Fibroblast of skin of scalp (primary cell): ENCODE results near the gene TNRC6A.
A peak's percentile ranks its signal among the peaks of the same experiment; 100 is the strongest.
"Not testable (repeated sequence)": the region's sequence is repeated elsewhere in the genome, so short reads cannot be mapped to it uniquely, and the experiment has no call there.

Source experiments
- DNase-seq: peaks from one replicate; pipeline ENCODE4 v3.0.0-alpha.2; 2013

Gene TNRC6A

DNA sequence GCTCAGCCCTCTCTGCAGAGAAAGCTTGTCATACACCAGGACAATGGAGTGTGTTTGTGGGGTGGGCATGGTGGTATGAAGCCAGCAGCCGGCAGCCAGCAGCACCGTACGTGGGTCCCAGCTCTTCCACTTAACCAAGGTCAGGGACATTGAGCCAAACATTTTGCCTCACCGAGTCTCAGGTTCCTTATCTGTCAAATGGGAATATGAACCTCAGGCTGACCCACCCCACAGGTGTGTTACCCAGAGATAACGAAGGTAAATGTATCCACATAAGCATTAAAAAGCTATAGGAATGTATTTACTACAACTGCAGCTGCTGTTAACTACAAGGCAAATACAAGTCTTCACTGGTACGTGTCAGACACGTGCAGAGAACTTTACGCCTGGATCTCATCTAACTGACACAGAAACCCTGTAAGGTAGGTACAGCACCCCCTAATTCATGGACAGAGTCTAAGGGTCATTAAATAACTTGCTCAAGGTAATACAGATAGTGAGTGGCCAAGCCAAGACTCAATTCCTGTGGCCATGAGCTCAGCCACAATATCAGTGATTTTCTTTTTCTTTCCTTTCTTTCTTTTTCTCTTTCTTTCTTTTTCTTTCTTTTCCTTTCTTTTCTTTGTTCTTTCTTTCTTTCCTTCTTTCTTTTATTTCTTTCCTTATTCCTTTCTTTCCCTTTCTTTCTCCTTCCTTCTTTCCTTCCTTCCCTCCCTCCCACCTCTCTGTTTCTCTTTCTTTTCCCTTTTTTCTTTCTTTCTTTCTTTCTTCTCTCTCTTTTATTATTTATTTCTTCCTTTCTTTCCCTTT lies 117.3 kb downstream of the TNRC6A start:
- no peak for DNase-seq

DNA sequence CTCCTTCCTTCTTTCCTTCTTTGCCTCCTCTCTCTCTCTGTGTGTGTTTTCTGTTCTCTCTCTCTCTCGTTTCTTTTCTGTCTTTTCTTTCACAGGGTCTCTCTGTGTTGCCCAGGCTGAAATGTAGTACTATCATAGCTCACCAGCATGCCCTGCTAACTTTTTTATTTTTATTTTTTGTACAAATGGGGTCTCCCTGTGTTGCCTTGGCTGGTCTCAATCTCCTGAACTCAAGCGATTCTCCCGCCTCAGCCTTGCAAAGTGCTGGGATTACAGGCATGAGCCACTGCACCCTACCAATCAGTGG lies 117.9 kb downstream of the TNRC6A start:
- DNase-seq: no peak

DNA sequence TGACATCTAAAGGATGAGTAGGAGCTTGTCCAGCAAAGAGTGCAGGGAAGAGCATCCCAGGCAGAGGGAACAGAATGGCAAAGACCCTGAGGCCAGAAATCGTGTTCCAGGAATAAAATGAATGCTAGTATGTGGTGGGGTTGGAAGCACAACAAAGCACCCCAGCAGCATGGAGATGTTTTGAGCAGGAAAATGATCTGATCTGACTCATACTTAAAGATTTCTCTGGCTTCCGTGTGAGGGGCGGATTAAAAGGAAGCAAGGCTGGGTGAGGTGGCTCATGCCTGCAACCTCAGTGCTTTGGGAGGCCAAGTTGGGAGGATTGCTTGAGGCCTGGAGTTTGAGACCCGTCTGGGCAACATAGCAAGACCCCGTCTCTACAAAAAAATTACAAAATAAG lies 118.6 kb downstream of the TNRC6A start:
- DNase-seq: peak; percentile 48

DNA sequence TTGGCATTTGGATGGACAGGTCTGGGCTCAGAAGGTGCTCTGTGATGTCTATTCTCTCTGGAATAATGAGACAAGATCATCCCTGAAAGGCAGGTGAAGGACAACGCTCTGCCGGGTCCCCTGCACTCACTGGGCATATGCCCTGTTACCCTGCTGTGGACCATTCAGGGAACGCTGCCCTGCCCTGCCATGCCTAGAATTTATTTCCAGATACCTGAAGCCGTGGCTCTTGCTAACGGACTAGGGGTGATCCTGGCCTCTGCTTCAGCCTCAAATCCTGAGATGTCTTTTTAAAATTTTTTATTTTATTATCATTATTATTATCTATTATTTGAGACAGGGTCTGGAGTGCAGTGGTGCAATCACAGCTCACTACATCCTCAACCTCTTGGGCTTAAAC lies 120.2 kb downstream of the TNRC6A start:
- no peak for DNase-seq

DNA sequence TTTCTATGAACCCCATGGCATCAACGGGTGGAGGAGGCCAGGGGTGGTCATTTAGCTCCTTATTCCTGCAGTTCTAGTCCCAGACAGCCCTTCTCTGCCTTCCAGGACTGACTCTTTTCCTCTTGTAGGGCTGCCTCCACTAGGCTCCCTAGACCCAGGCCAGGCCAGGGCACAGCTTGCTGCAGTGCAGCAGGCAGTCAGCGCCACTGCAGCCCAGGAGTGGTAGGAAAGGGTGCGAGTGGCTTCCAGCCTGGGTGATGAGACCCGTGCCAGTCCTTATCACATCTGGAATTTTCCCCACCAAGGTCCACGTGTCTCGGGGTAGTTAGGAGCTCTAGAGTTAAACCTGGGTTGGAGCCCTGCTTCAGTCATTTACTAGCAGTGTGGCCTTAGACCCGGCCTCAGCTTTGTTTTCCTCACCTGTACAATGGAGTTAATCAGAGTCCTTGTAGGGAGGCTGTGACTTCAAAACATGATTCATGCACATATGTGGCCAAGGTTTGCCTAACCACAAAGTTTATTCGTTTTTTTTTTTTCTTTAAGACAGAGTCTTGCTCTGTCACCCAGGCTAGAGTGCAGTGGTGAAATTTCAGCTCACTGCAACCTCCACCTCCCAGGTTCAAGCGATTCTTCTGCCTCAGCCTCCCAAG lies 121.0 kb downstream of the TNRC6A start:
- no peak for DNase-seq

DNA sequence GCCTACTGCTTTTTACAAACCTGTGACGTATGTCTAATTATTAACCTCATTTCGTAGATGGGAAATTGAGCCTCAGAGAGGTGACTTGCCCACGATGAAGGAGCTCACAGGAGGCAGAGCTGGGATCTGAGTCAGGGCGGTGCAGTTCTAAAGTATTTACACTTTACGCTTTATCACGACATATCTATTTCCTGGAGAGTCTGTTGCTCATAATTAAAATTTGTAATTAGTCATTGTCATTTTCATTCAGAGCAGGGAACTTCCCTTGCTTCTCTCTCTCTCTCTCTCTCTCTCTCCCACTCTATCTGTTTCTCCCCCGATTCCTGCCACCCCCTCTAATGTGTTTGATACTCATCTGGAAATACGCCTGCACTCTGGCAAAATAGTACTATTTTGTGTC lies 122.2 kb downstream of the TNRC6A start:
- no peak for DNase-seq

DNA sequence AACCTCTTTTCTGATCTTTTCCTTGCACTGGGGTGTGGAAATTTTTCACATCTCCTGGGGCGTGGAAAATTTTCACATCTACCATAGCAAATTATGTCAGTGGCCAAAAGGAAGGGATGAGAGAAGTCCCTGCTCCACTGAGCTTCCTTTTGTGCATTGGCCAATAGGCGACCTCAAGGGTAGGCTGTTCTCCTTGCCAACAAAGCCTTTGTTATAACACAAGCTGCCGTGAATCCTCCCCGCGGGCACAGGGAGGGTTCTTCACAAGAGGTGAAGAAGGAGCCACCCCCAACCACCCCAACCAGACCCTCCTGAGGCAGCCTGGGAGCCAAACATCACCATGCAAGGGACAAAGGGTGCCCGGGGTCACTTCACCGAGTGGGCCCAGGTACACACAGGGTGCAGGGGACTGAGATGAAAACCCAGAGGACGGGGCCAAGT lies 122.8 kb downstream of the TNRC6A start:
- no peak for DNase-seq

DNA sequence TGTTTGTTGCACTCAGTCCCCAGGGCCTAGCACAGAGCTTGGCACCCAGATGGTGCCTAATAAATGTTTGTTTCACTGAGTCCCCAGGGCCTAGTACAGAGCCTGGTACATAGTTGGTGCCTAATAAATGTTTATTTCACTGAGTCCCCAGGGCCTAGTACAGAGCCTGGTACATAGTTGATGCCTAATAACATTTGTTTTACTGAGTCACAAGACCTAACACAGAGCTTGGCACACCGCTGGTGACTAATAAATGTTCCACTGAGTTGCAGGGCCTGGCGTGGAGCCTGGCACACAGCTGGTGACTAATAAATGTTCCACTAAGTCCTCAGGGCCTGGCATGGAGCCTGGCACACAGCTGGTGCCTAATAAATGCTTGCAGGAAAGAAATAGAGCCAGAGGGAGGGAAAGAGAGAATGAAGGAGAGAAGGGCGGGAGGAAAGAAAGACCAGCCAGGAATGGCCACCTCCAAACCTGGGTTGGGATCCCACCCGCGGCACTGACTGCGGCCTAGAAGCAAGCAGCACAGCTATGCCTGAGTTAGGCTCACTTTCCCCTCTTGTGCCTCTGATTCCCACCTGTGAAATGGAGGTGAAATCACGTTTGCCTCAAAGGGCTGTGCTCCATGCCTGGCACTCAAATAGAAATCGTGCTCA lies 123.8 kb downstream of the TNRC6A start:
- no peak for DNase-seq

DNA sequence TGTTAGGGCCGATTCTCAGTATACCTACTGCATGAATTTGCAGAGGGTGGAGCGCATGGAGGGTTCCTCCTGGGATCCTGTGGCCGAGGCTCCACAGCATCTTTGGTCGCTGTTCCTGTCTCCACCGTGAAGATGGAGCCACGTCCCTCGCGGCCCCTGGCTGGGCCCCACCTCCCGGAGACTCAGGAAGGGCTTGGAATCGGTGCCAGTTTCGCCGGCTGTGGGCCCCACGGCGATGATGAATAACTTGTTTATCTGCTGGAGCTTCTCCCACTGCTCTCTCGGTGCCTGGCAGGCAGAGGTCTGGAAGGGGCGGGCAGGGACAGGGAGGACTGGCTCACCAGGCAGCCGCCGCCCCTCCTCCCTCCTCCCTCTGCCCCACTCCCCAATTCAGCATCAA lies 124.4 kb downstream of the TNRC6A start:
- DNase-seq: peak; percentile 36

DNA sequence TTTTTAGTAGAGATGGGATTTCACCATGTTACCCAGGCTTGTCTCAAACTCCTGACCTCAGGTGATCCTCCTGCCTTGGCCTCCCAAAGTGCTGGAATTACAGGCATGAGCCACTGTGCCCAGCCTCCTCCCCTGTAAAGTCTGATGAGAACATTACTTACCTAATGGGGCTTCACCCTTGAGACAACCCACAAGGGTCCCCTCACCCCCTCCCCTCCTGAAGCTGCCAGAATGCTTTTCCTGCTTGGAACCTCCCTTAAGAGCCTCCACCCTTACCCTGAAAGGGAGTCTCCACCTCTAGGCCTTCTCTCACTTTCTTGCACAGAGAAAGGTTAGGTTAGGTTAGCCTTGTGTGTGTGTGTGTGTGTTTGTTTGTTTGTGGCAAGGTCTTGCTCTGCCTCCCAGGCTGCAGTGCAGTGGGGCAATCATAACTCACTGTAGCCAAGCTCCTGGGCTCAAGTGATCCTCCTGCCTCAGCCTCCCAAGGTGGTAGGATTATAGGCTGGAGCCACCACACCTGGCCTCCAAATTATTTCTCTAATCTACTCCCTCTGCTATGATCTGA lies 125.2 kb downstream of the TNRC6A start:
- no peak for DNase-seq

DNA sequence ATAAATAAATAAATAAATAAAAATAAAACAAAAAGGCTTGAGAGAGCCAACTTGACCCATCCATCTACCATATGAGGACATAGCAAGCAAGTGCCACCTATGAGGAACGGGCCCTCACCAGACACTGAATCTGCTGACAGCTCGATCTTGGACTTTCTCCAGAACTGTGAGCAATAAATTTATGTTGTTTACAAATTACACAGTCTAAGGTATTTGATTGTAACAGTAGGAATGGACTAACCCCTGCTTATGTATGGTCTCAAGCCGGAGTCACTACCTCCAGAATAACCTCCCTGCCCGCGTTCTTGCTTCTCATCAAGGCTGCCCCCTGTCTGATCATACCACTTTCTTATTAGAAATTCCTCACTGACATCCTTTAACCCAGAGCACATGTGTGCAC lies 126.2 kb downstream of the TNRC6A start:
- no peak for DNase-seq

DNA sequence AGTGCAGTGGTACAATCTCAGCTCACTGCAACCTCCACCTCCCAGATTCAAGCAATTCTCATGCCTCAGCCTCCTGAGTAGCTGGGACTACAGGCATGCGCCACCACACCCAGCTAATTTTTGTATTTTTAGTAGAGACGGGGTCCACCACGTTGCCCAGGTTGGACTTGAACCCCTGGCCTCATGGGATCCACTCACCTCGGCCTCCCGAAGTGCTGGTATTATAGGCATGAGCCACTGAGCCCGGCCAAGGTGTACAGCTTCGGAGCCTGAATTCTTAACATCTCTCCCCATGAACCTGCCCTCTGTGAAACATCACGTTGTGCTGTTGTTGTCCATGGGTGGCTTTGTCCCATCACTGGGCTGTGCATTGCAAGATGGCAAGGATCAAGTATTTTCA lies 127.4 kb downstream of the TNRC6A start:
- not testable (repeated sequence) for DNase-seq

DNA sequence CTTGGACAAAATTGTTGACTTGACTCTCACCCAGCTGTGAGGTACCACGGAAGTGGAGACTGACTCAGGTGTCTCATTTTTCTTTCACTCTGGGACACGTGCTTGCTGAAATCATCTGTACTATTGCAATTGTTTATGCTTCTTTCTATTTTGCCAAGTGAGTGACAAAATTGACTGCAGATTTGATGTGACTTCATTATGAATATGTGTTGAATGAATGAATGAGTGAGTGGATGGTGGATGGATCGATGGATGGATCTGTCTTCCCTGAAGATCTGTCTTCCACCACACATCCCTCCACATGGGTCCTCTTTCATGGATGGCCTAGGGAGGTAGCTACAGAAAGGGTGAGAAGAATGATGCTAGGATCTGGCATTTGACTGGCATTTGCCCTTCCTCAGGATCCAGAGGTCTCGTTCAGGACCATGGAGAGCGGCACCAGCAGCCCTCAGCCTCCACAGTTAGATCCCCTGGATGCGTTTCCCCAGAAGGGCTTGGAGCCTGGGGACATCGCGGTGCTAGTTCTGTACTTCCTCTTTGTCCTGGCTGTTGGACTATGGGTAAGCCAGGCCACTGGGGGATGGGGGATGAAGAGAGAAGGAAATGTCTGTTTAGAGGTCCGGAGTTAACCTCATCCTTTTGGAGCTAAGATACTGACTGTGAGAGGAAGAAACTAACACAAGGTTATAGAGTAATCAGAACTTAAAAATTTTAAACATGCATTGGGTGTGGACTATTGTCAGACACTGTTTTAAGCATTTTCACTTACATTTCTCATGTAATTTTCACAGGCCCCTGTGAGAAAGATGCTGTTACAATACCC lies 129.0 kb downstream of the TNRC6A start:
- DNase-seq: peak; percentile 69

DNA sequence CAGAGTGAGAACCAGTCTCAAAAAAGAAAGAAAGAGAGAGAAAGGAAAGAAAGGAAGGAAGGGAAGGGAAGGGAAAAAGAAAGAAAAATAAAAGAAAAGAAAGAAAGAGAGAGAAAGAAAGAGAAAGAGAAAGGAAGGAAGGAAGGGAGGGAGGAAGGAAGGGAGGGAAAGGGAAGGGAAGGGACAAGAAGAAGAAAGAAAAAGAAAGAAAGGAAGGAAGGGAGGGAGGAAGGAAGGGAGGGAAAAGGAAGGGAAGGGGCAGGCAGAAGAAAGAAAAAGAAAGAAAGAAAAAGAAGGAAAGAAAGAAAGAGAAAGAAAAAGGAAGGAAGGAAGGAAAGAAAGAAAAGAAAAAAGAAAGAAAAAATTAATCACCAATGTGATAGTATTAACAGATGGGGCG lies 132.0 kb downstream of the TNRC6A start:
- DNase-seq: no peak

DNA sequence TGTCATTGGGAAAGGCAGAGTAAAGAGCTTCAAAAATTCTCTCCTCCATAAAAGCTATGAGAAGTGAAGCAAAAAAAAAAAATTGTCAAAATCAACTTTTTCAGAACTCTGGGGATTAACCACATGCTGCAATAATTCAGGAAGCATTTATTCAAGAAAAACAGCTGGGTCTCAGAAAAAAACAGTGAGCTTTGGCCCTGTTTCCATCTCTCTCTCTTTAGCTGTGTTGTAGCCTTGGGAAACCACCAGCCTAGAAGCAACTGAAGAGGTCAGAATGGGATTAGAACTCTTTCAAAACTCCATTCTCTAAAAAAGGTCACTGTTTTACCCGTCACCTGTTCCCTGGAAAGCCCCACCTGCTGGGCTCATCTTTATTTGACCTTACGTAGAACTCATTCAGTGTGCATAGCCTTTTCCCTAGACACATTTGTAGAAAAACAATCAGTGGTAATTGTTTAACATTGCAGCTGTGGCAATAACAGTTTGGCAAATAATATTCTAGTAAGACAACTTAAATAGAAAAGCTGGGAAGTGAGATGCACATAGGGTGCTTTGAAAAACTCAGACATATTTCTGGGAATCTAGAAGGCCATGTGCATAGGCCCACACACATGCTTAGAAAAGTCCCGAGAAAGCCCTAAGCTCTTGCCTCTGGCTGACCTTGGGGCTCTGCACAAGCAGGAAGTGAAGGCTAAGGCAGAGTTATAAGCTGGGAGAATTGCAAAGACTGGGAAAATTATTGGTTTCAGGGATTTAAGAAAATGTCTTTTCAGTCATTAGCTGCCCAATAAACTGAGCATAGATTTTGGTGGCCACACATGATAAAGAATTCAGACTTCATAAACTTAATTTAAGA lies 134.4 kb downstream of the TNRC6A start:
- no peak for DNase-seq

DNA sequence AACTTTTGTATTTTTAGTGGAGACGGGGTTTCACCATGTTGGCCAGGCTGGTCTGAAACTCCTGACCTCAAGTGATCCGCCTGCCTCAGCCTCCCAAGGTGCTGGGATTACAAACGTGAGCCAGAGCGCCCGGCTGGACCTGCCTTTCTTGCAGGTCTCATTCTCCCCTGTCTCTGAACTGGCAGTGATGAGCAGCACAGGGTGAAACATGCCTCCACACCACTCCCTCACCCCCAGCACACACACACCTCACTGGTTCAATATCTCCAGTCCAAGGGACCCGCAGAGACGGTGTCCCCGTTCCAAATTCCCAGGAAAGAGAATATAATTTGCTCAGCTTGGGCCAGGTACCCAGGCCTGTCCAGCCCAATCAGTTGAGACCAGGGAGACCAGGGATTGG lies 139.6 kb downstream of the TNRC6A start:
- no peak for DNase-seq

DNA sequence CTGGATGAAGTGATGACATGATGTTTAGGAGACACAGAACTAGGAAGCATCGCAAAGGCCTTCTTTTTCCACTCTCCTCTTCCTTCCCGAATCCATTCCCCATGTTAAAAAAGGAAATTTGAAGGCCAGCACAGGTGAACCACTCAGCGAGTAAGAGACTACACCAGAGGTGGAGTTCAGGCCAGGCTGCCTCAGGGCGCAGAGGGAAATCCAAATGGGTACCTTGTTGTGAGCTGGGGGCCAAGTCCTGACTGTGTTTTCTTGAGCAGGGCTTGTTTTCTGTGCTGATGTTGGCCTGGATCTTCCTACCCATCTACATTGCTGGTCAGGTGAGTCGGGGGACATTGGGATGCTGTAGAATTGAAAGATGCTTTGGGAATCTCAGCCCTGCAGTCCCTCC lies 142.4 kb downstream of the TNRC6A start:
- no peak for DNase-seq

DNA sequence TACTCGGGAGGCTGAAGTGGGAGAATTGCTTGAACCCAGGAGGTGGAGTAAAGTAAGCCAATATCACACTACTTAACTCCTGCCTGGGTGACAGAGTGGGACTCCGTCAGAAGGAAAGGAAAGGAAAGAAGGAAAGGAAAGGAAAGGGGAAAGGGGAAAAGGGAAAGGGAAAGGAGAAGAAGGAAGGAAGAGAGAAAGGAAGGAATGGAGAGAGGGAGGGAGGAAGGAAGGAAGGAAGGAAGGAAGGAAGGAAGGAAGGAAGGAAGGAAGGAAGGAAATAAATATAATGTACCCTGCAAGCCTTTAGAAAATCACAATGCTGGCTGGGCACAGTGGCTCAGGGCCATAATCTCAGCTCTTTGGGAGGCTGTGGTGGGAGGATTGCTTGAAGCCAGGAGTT lies 143.6 kb downstream of the TNRC6A start:
- no peak for DNase-seq

DNA sequence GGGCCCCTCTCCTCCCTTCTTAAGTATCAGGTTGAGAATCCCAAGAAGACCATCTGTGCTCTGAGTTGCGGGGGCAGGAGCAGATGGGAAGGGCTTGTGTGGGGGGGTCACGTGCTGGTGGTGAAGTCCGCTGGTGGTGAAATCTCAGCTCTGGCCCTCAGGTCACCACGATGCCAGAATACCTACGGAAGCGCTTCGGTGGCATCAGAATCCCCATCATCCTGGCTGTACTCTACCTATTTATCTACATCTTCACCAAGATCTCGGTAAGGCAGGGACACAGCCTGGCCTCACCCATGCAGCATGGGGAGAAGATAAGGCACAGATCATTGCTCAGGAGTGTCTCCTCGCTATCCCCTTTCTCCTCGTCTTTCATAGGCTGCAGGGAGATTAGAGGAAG lies 146.0 kb downstream of the TNRC6A start:
- no peak for DNase-seq
